Brain microvascular endothelial cell (primary cell): ENCODE results near the gene IFT52.

Experiments used
- DNase-seq: peaks from one replicate; pipeline ENCODE4 v3.0.0-alpha.2; 2020
- H3K27ac ChIP-seq: fragments of 250-450 bp; sonication (Bioruptor Pico); 2 replicates; pipeline ENCODE4 v1.5.1; 2020; ENCODE audit warnings: mild to moderate bottlenecking, moderate library complexity
- H3K27me3 ChIP-seq: fragments of 250-450 bp; sonication (Bioruptor Pico); replicated peaks from 2 replicates; pipeline ENCODE4 v1.5.1; 2020; ENCODE audit warnings: mild to moderate bottlenecking
- H3K36me3 ChIP-seq: fragments of 250-450 bp; sonication (Bioruptor Pico); replicated peaks from 2 replicates; pipeline ENCODE4 v1.5.1; 2020; ENCODE audit warnings: mild to moderate bottlenecking
- H3K4me3 ChIP-seq: 2 replicates; pipeline ENCODE4 v1.5.1; 2011; ENCODE audit warnings: low read depth, mild to moderate bottlenecking, control low read depth, low read length, moderate library complexity
- CTCF ChIP-seq: IDR thresholded peaks from 2 replicates; pipeline ENCODE4 v1.5.1; 2011; ENCODE audit warnings: low read depth, mild to moderate bottlenecking, moderate library complexity, low read length, control low read depth, inconsistent platforms; ENCODE audit errors: missing control alignments
- in situ Hi-C: cut with HindIII; loops from 2 replicates; pipeline ENCODE4 v1.10.0; 2017; ENCODE audit warnings: low sequenced_read_pairs, low pct_ligation_motif_present

IFT52 gene

GRCh38 chr20:43563991-43564390, 26.7 kb upstream of the IFT52 start:
- no peak for DNase-seq
- H3K27ac ChIP-seq, result no peak overlapping the region
- no peak for TF ChIP-seq CTCF
- no peaks in the 10 kb centered on the region for H3K36me3 ChIP-seq
- no peak overlapping the region for H3K4me3 ChIP-seq
- no peaks in the 10 kb centered on the region for H3K27me3 ChIP-seq
- in situ Hi-C loops, result no loop called here

GRCh38 chr20:43564455-43564854, 26.3 kb upstream of the IFT52 start:
- no peak overlapping the region for H3K27ac ChIP-seq
- no peaks in the 10 kb centered on the region for H3K27me3 ChIP-seq
- in situ Hi-C loops, result no loop called here
- DNase-seq, result no peak
- no peaks in the 10 kb centered on the region for H3K36me3 ChIP-seq
- TF ChIP-seq CTCF, result no peak
- no peak overlapping the region for H3K4me3 ChIP-seq

GRCh38 chr20:43564993-43565757, 25.6 kb upstream of the IFT52 start:
- no peak overlapping the region for H3K4me3 ChIP-seq
- in situ Hi-C loops, result no loop called here
- H3K36me3 ChIP-seq, result no peaks in the 10 kb centered on the region
- no peak for TF ChIP-seq CTCF
- no peak overlapping the region for H3K27ac ChIP-seq
- H3K27me3 ChIP-seq, result no peaks in the 10 kb centered on the region
- DNase-seq, result no peak

- in situ Hi-C loops, result no loop called here
- H3K27me3 ChIP-seq, result no peaks in the 10 kb centered on the region
- no peaks in the 10 kb centered on the region for H3K36me3 ChIP-seq
- no peak overlapping the region for H3K4me3 ChIP-seq
- DNase-seq, result no peak
- H3K27ac ChIP-seq, result no peak overlapping the region
- TF ChIP-seq CTCF, result no peak
Measured at GRCh38 chr20:43565758-43566104, 25.0 kb upstream of the IFT52 start.

- Histone ChIP-seq H3K27me3 (no peaks in the 10 kb centered on the region), H3K36me3 (no peaks in the 10 kb centered on the region), H3K4me3 (no peak overlapping the region), H3K27ac (no peak overlapping the region)
- TF ChIP-seq CTCF, result no peak
- no peak for DNase-seq
- in situ Hi-C loops, result no loop called here
Measured at GRCh38 chr20:43567477-43567876, 23.3 kb upstream of the IFT52 start.

GRCh38 chr20:43568706-43569105, 22.0 kb upstream of the IFT52 start:
- no peak overlapping the region for H3K27ac ChIP-seq
- no peaks in the 10 kb centered on the region for H3K36me3 ChIP-seq
- no peak for TF ChIP-seq CTCF
- H3K27me3 ChIP-seq, result no peaks in the 10 kb centered on the region
- H3K4me3 ChIP-seq, result no peak overlapping the region
- in situ Hi-C loops, result no loop called here
- no peak for DNase-seq
